Astrocyte of the cerebellum (primary cell): ENCODE data around the gene SRM.
"Not testable (repeated sequence)": the region's sequence is repeated elsewhere in the genome, so short reads cannot be mapped to it uniquely, and the experiment has no call there.

Source experiments
- DNase-seq: peaks from one replicate; pipeline ENCODE4 v3.0.0-alpha.2; 2011; ENCODE audit warnings: low read depth
- H3K4me3 ChIP-seq: 2 replicates; pipeline ENCODE4 v1.5.1; 2011; ENCODE audit warnings: mild to moderate bottlenecking, low read depth, low read length, moderate library complexity
- in situ Hi-C: cut with HindIII; loops from 2 replicates; pipeline ENCODE4 v1.10.0; 2017; ENCODE audit warnings: low sequenced_read_pairs
- TF ChIP-seq, protein P1 (sequence below): IDR thresholded peaks from 2 replicates; pipeline ENCODE4 v1.5.1; 2012; ENCODE audit warnings: low read length, low read depth, moderate library complexity, mild to moderate bottlenecking; ENCODE audit errors: missing control alignments

SRM gene

DNA sequence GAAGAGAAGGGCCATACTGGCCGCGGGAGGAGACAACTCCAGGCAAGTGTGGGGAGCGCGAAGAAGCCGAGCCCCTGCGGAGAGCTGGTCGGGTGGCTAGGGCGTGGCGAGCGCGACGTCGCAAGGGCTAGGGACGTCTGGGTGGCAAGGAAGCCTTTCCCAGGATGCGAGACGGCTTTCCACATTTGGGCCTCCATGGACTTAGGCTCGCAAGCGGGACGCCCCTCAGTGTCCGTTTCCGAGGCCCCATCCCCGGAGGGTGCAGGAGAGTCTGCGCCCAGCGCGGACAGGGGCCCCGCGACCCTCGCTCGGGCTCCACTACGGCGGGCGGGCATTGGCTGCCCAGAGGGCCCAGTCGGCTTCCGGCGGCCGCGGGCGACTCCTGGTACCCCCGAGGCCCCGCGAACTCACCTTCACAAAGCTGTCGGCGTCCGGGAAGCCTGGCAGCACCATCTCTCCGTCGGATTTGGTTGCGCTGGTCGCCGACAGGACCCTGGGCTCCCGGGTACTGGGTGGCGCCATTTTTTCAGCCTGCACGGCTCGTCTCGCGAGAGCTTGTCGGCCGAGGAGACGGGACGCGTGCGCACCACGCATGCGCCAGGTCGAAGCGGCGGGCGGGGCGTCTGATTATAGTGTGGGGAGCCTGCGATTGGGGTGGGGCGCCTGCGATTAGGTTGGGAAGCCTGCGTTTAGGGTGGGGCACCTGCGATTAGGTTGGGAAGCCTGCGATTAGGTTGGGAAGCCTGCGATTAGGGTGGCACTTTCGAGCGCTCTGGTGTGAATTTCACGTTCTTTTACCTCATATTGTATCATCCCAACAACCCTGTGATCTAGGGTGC is 39.7 kb upstream of the SRM start, which contains the start of gene EXOSC10:
EXOSC10 (minus strand) TSS at position 560 of the 839 bp plus-strand sequence; CDS start at position 522, 38 bp downstream.
- in situ Hi-C loops: no loop called here
- TF ChIP-seq, protein P1, sequence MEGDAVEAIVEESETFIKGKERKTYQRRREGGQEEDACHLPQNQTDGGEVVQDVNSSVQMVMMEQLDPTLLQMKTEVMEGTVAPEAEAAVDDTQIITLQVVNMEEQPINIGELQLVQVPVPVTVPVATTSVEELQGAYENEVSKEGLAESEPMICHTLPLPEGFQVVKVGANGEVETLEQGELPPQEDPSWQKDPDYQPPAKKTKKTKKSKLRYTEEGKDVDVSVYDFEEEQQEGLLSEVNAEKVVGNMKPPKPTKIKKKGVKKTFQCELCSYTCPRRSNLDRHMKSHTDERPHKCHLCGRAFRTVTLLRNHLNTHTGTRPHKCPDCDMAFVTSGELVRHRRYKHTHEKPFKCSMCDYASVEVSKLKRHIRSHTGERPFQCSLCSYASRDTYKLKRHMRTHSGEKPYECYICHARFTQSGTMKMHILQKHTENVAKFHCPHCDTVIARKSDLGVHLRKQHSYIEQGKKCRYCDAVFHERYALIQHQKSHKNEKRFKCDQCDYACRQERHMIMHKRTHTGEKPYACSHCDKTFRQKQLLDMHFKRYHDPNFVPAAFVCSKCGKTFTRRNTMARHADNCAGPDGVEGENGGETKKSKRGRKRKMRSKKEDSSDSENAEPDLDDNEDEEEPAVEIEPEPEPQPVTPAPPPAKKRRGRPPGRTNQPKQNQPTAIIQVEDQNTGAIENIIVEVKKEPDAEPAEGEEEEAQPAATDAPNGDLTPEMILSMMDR: no peak
- H3K4me3 ChIP-seq: peak within 1 kb of the TSS; percentile 97
- peak; percentile 58 for DNase-seq

DNA sequence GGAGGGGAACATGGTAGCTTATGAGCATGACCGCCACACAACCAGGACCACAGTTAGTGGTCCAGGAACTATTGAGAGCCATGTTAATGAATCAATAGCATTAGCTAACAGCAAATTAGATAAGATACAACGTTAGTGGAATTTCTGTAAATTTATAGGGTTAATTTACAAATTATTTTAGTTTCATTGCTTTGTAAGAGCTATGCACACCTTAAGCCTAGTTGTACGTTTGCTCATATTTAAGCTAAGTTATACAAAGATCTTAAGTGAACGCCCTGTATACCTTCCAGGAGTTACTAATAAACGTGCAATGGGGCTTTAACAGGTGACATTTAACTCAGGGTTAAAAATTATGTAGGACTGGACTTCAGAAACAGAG is 39.1 kb upstream of the SRM start:
- peak overlapping the region; percentile 97 for H3K4me3 ChIP-seq
- no peak for DNase-seq
- TF ChIP-seq, protein P1: no peak
- in situ Hi-C loops: no loop called here

- DNase-seq, in situ Hi-C loops: not testable (repeated sequence)
These were observed 24.0 kb upstream of the SRM start for GRCh38 chr1:11083784-11084183.

GRCh38 chr1:11080931-11081330 is 21.1 kb upstream of the SRM start:
- no peak for DNase-seq
- TF ChIP-seq, protein P1: no peak
- in situ Hi-C loops: no loop called here
- H3K4me3 ChIP-seq: no peak overlapping the region

More at GRCh38 chr1:11083784-11084183, 24.0 kb upstream of the SRM start:
- not testable (repeated sequence) for H3K4me3 ChIP-seq

- in situ Hi-C loops: no loop called here
- H3K4me3 ChIP-seq: no peak overlapping the region
- no peak for DNase-seq
- TF ChIP-seq, protein P1: no peak
These were observed 18.8 kb upstream of the SRM start for GRCh38 chr1:11078631-11079030.

GRCh38 chr1:11073398-11073797 is 13.6 kb upstream of the SRM start:
- H3K4me3 ChIP-seq, DNase-seq, in situ Hi-C loops: not testable (repeated sequence)

DNA sequence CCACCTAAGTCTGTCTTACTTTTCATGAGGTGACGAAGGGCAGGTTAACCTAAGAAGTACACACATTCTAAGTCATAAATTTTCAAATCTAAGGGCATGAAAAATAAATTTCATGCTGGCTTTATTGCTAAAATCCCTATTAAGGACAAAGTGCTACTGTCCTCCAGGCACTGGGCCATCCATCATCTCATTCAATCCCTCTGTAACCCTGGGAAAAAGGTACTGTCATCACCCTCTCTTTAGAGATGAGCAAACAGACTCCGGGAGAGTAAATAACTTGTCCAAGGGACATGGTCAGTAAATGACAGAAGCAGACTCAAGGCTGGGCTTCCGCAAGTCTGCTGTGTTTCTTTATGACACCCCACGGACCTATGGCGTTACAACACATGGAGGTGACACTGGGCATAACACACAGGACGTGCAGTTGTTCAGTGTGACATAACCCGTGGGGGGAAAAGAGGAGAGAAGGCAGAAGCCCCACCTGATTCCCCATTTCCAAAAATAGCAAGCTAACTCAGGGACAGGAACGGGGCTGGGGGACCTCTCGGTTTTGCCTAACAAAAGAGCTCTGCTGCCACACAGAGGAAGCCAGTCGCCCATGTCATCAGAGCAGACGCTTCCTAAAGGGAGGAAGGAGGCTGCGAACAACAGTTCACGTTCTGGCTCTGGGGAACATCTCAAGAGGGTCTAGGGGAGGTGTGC is 12.5 kb upstream of the SRM start:
- in situ Hi-C loops: no loop called here
- DNase-seq: no peak
- TF ChIP-seq, protein P1: no peak
- H3K4me3 ChIP-seq: no peak overlapping the region
